Karpas-422 (cell line): ENCODE results near the gene CASZ1. TPM values are rescaled to one million over a fixed set of nuclear protein-coding genes. Genes with fewer than 3 reads are reported as not detected.

ENCODE experiments used
- DNase-seq: peaks from one replicate; pipeline ENCODE4 v3.0.0-alpha.2; 2015
- H2AFZ ChIP-seq: fragments of 200-600 bp; sonication (generic); 2 replicates; pipeline ENCODE4 v1.6.1; 2014; ENCODE audit warnings: antibody characterized with exemption, low read length, mixed read lengths
- H3K27ac ChIP-seq: fragments of 200-600 bp; sonication (generic); 2 replicates; pipeline ENCODE4 v1.5.1; 2014; ENCODE audit warnings: mild to moderate bottlenecking, low read length, moderate library complexity
- H3K27me3 ChIP-seq: fragments of 200-600 bp; sonication (generic); 2 replicates; pipeline ENCODE4 v1.6.1; 2014; ENCODE audit warnings: low read length, mixed read lengths
- H3K36me3 ChIP-seq: fragments of 200-600 bp; sonication (generic); 2 replicates; pipeline ENCODE4 v1.6.1; 2014; ENCODE audit warnings: low read length, mixed read lengths; ENCODE audit not compliant: insufficient read depth
- H3K4me1 ChIP-seq: fragments of 200-600 bp; sonication (generic); 2 replicates; pipeline ENCODE4 v1.6.1; 2014; ENCODE audit warnings: mild to moderate bottlenecking, low read length, mixed read lengths
- H3K4me2 ChIP-seq: fragments of 200-600 bp; sonication (generic); 2 replicates; pipeline ENCODE4 v1.6.1; 2014; ENCODE audit warnings: low read length, low read depth, mild to moderate bottlenecking; ENCODE audit not compliant: poor library complexity, severe bottlenecking
- H3K4me3 ChIP-seq: fragments of 200-600 bp; sonication (generic); 2 replicates; pipeline ENCODE4 v1.5.1; 2014; ENCODE audit warnings: mild to moderate bottlenecking, antibody characterized with exemption, low read length, mixed read lengths
- H3K79me2 ChIP-seq: fragments of 200-600 bp; sonication (generic); 2 replicates; pipeline ENCODE4 v1.6.1; 2014; ENCODE audit warnings: mild to moderate bottlenecking, low read length, mixed read lengths
- H3K9ac ChIP-seq: fragments of 200-600 bp; sonication (generic); 2 replicates; pipeline ENCODE4 v1.6.0; 2014; ENCODE audit warnings: low read length
- H3K9me2 ChIP-seq: fragments of 200-600 bp; sonication (generic), shearing (Covaris generic); replicated peaks from 2 replicates; pipeline ENCODE4 v1.6.0; 2014; ENCODE audit warnings: mild to moderate bottlenecking, low read length, moderate library complexity; ENCODE audit not compliant: insufficient read depth
- H3K9me3 ChIP-seq: fragments of 300-700, 200-600 bp; sonication (generic); 2 replicates; pipeline ENCODE4 v1.6.1; 2014; ENCODE audit warnings: low read length, mixed read lengths
- H4K20me1 ChIP-seq: fragments of 200-600 bp; sonication (generic); 2 replicates; pipeline ENCODE4 v1.6.1; 2014; ENCODE audit warnings: mild to moderate bottlenecking, antibody characterized with exemption, low read length, low read depth; ENCODE audit not compliant: insufficient read depth
- total RNA-seq: library from RNA; depleted of rRNA; stranded (reverse); fragments of >200 nt; shearing (Covaris generic); gene quantifications from 2 replicates; pipeline ENCODE4 v1.2.3, GENCODE V29; 2014; ENCODE audit warnings: low replicate concordance

Gene CASZ1
- total RNA-seq, 1 experiment from 2014 or later = 1.3 TPM

DNA sequence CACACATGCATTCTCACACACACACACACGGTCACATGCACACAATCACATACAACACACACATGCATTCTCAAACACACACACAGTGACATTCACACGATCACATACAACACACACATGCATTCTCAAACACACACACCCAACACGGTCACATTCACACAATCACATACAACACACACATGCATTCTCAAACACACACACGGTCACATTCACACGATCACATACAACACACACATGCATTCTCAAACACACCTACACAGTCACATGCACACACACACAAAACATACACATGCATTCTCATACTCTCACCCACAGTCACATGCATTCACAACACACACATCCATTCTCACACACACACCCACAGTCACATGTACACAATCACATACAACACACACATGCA is 135.0 kb downstream of the CASZ1 start:
- no peak overlapping the region for H3K4me2 ChIP-seq
- H3K79me2 ChIP-seq = no peaks in the 10 kb centered on the region
- H3K36me3 ChIP-seq = no peaks in the 10 kb centered on the region
- H4K20me1 ChIP-seq = no peaks in the 10 kb centered on the region
- H3K9me2 ChIP-seq = no peaks in the 10 kb centered on the region
- no peak overlapping the region for H3K4me3 ChIP-seq
- H2AFZ ChIP-seq = no peak overlapping the region
- H3K9me3 ChIP-seq = no peaks in the 10 kb centered on the region
- H3K27me3 ChIP-seq = no peaks in the 10 kb centered on the region
- H3K27ac ChIP-seq = no peak overlapping the region
- no peaks in the 10 kb centered on the region for H3K4me1 ChIP-seq
- no peak overlapping the region for H3K9ac ChIP-seq
- no peak for DNase-seq

DNA sequence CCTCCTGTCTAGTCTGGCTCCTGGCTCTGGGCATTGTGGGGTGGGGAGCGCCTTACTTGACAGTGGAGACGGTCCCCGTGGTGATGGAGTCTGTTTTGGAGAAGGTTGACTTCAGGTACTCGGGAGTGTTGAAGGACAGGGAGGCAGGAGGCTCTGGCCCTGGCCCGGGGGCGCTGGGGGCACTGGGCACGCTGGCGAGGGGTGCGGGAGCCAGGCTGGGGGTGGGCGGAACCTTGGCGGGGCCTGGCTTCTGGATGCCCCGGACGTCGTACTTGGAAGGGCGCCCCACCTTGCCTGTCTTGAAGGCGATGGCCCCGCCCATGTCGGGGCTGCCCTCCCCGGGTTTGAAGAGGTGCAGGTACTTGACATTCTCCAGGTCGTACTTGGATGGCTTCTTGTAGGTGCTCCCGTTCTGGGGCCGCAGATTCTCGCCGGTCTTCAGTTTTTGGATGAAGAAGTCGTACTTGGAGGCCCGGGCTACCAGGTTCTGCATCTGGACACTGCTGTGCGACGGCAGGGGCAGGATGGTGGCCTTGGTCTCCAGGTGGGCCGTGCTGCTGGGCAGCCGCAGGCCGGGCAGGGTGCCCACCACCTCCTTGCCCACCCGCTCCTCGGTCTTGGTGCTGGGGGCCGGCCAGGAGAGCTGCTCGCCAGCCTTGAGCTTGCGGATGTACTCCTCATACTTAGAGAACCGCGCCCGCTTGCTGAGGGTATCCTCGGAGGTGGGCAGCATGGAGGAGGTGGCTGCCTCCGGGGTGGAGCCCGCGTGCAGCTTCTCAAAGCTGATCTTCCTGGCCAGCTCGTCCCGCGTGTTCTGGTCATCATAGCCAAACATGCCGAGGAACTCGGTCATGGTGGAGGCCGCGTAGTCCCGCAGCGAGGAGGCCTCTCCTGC is 136.6 kb downstream of the CASZ1 start:
- Histone ChIP-seq H3K27ac (no peak overlapping the region), H3K4me1 (no peaks in the 10 kb centered on the region), H3K36me3 (no peaks in the 10 kb centered on the region), H3K79me2 (no peaks in the 10 kb centered on the region), H3K4me2 (no peak overlapping the region), H4K20me1 (no peaks in the 10 kb centered on the region), H2AFZ (no peak overlapping the region), H3K9me3 (no peaks in the 10 kb centered on the region), H3K4me3 (no peak overlapping the region), H3K9ac (no peak overlapping the region), H3K9me2 (no peaks in the 10 kb centered on the region), H3K27me3 (no peaks in the 10 kb centered on the region)
- DNase-seq = no peak

DNA sequence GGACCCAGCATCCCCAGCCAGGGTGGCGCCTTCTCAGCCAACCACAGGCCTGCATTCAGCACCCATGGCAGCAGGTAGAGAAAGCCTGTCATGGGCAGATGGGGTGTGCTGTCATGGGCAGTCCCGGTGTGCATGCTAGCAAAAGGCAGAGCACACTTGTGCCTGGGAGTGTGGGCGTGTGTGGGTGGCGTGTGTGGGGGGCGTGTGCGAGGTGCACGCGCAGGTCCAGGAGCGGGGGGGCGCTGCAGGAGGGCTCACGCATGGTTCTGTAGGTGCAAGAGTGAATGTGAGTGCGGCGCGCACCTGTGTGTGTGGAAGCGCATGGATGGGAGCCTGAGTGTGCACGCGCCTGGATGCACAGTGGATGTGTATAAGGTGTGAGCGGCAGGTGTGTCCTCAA is 137.2 kb downstream of the CASZ1 start:
- H4K20me1 ChIP-seq = no peaks in the 10 kb centered on the region
- no peak overlapping the region for H3K9ac ChIP-seq
- no peak for DNase-seq
- H3K36me3 ChIP-seq = no peaks in the 10 kb centered on the region
- no peak overlapping the region for H2AFZ ChIP-seq
- no peaks in the 10 kb centered on the region for H3K27me3 ChIP-seq
- no peak overlapping the region for H3K4me2 ChIP-seq
- no peaks in the 10 kb centered on the region for H3K9me3 ChIP-seq
- no peaks in the 10 kb centered on the region for H3K9me2 ChIP-seq
- H3K79me2 ChIP-seq = no peaks in the 10 kb centered on the region
- H3K4me1 ChIP-seq = no peaks in the 10 kb centered on the region
- no peak overlapping the region for H3K27ac ChIP-seq
- no peak overlapping the region for H3K4me3 ChIP-seq

DNA sequence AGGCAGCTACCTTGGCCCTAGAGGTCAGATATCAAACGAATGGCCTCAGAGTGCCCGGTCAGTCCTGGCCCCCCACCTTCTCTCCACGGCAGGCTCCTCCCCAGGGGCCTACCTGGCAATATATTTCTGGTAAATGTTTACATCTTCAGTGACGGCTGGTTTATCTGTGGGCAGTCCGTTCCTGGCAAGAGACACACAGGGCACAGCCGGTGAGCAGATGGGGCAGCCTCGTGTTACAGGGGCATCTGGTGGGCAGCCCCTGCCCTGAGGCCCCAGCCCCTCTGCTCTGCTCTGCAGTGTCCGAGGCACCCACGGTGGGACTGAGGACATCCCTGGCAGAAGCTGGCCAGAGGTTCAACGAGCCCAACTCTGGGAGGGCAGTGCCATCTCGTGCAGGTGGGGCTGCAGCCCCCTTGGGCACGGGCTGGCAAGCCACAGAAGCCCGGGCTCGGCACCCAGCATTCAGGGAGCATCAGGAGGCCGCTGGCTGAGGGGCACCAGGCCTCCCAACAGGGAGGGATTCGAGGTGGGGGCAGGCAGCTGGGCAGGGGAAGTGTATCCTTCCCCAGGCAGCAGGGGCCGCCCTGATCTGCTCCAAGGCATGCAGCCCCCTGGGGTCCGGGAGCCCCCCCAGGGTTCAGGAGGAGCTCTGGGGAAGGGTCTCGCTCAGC is 137.9 kb downstream of the CASZ1 start:
- Histone ChIP-seq H3K9me2 (no peaks in the 10 kb centered on the region), H3K79me2 (no peaks in the 10 kb centered on the region)

DNA sequence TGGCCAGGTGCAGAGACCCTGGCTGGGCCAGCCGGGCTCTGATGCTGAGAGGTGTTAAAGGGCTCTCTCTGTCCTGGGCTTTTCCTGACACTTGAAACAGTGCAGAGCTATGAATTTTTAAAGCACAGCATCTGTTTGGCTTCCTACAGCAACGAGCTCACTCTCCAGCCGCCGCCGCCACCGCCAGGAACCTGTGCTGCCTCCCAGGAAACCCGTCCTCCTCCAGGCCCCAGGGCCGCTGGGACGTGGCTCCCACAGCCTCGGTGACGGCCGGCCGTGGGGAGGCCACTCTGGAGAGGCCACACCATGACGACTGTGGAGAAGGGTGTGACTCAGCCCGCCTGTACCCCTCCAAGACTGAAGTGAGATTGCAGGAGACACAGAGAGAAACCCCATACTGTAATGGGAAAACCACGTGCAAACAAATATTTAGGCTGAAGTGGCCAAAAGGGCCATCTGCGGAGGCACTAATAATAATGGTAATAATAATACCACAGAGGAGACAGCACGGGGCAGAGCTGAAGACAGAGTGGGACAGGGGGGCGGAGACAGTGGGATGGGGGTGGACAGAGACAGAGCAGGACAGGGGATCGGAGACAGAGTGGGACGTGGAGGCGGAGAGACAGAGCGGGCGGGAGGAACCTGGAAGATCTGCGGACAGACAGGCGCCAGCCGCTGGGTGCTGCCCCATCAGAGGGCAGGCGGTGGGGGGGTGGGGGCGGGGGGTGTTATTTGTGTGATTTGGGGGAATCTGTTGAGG is 139.2 kb downstream of the CASZ1 start:
- H4K20me1 ChIP-seq = no peaks in the 10 kb centered on the region
- H3K4me1 ChIP-seq = no peaks in the 10 kb centered on the region
- no peak overlapping the region for H3K9ac ChIP-seq
- no peaks in the 10 kb centered on the region for H3K9me2 ChIP-seq
- H3K36me3 ChIP-seq = no peaks in the 10 kb centered on the region
- no peak overlapping the region for H3K4me2 ChIP-seq
- no peaks in the 10 kb centered on the region for H3K27me3 ChIP-seq
- H3K9me3 ChIP-seq = no peaks in the 10 kb centered on the region
- no peaks in the 10 kb centered on the region for H3K79me2 ChIP-seq
- no peak for DNase-seq
- no peak overlapping the region for H2AFZ ChIP-seq
- no peak overlapping the region for H3K4me3 ChIP-seq
- no peak overlapping the region for H3K27ac ChIP-seq

More for the DNA sequence above, 137.9 kb downstream of the CASZ1 start:
- no peaks in the 10 kb centered on the region for H3K36me3 ChIP-seq
- no peak overlapping the region for H3K4me2 ChIP-seq
- DNase-seq = no peak
- H3K4me1 ChIP-seq = no peaks in the 10 kb centered on the region
- no peak overlapping the region for H2AFZ ChIP-seq
- no peaks in the 10 kb centered on the region for H3K27me3 ChIP-seq
- no peak overlapping the region for H3K27ac ChIP-seq
- no peak overlapping the region for H3K4me3 ChIP-seq
- H4K20me1 ChIP-seq = no peaks in the 10 kb centered on the region
- no peaks in the 10 kb centered on the region for H3K9me3 ChIP-seq
- no peak overlapping the region for H3K9ac ChIP-seq

DNA sequence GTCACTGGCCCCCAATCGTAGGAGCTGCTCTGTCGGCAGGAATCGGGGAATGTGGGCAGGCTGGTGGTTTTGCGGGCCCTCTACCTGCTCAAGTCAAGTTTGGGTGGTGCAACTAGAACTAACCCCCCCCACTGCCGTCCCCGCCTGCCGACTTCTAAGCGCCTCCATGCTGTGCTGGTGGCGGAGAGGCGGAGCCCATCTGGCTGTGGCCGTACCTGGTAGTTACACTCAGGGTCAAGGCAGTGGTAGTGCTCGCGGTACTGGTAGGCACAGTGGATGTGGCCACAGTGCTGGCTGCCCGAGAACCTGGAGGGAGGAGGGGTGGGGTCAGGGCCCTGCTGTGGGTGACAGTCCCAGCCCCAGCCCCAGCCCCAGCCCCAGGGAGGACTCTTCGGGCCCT is 140.0 kb downstream of the CASZ1 start:
- no peak overlapping the region for H3K27ac ChIP-seq
- no peak overlapping the region for H3K4me3 ChIP-seq
- no peak for DNase-seq
- no peaks in the 10 kb centered on the region for H3K4me1 ChIP-seq
- no peaks in the 10 kb centered on the region for H3K79me2 ChIP-seq
- no peaks in the 10 kb centered on the region for H3K9me2 ChIP-seq
- H3K9me3 ChIP-seq = no peaks in the 10 kb centered on the region
- no peak overlapping the region for H3K9ac ChIP-seq
- no peaks in the 10 kb centered on the region for H3K27me3 ChIP-seq
- no peaks in the 10 kb centered on the region for H4K20me1 ChIP-seq
- H2AFZ ChIP-seq = no peak overlapping the region
- H3K36me3 ChIP-seq = no peaks in the 10 kb centered on the region
- no peak overlapping the region for H3K4me2 ChIP-seq

DNA sequence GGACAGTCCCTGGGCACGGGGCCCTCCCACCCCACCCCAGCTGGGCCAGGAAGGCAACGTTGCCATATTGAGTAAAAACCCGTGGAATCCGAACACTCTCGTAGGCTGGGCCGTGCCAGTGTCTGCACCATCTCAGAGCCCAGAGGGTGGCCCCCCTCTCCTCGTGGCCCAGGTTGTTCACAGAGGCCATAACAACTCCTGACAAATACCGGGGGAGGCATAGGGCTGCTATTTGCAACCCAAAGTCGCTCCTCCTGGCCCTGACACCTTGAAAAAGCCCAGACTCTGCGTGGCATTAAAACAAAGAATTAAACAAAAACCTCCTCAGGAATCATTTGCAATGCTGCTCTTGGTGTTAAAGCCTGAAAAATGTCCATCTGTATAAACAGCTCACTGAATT is 141.4 kb downstream of the CASZ1 start:
- Histone ChIP-seq H3K27ac (no peak overlapping the region), H3K27me3 (no peaks in the 10 kb centered on the region), H2AFZ (no peak overlapping the region), H4K20me1 (no peaks in the 10 kb centered on the region), H3K9me2 (no peaks in the 10 kb centered on the region), H3K4me2 (no peak overlapping the region), H3K4me3 (no peak overlapping the region), H3K36me3 (no peaks in the 10 kb centered on the region), H3K4me1 (no peaks in the 10 kb centered on the region), H3K9me3 (no peaks in the 10 kb centered on the region), H3K9ac (no peak overlapping the region), H3K79me2 (no peaks in the 10 kb centered on the region)
- DNase-seq = no peak
